BE2C (cell line): ENCODE results near the gene SDHC.

Experiments used
- DNase-seq: peaks from one replicate; pipeline ENCODE4 v3.0.0-alpha.2; 2020
- H3K27me3 ChIP-seq: fragments of 250-450 bp; sonication (Bioruptor Pico); 2 replicates; pipeline ENCODE4 v1.5.1; 2020; ENCODE audit warnings: mild to moderate bottlenecking
- H3K36me3 ChIP-seq: fragments of 250-450 bp; sonication (Bioruptor Pico); 2 replicates; pipeline ENCODE4 v1.5.1; 2020; ENCODE audit warnings: mild to moderate bottlenecking
- H3K4me1 ChIP-seq: fragments of 250-450 bp; sonication (Bioruptor Pico); 2 replicates; pipeline ENCODE4 v1.5.1; 2020
- H3K4me3 ChIP-seq: 2 replicates; pipeline ENCODE4 v1.5.1; 2011; ENCODE audit warnings: low read depth, low read length
- H3K9me3 ChIP-seq: fragments of 250-450 bp; sonication (Bioruptor Pico); 2 replicates; pipeline ENCODE4 v1.5.1; 2020
- TF ChIP-seq, protein P1 (sequence below): IDR thresholded peaks from 2 replicates; pipeline ENCODE4 v1.5.1; 2012; ENCODE audit warnings: mild to moderate bottlenecking, low read depth, low read length

Gene SDHC

GRCh38 chr1:161367684-161368400 lies 53.7 kb downstream of the SDHC start, which contains the start of gene CFAP126:
TSS of gene CFAP126 (minus strand) at chr1:161367876. CDS start at chr1:161367868, 8 bp downstream.
- peaks cover 8% of the 10 kb centered on the region for H3K4me1 ChIP-seq
- H3K36me3 ChIP-seq, result peaks cover 5% of the 10 kb centered on the region
- no peaks in the 10 kb centered on the region for H3K27me3 ChIP-seq
- TF ChIP-seq, protein P1, sequence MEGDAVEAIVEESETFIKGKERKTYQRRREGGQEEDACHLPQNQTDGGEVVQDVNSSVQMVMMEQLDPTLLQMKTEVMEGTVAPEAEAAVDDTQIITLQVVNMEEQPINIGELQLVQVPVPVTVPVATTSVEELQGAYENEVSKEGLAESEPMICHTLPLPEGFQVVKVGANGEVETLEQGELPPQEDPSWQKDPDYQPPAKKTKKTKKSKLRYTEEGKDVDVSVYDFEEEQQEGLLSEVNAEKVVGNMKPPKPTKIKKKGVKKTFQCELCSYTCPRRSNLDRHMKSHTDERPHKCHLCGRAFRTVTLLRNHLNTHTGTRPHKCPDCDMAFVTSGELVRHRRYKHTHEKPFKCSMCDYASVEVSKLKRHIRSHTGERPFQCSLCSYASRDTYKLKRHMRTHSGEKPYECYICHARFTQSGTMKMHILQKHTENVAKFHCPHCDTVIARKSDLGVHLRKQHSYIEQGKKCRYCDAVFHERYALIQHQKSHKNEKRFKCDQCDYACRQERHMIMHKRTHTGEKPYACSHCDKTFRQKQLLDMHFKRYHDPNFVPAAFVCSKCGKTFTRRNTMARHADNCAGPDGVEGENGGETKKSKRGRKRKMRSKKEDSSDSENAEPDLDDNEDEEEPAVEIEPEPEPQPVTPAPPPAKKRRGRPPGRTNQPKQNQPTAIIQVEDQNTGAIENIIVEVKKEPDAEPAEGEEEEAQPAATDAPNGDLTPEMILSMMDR, result peak; percentile 36
- DNase-seq, result peak; percentile 74
- H3K4me3 ChIP-seq, result no peak within 1 kb of the TSS
- H3K9me3 ChIP-seq, result no peaks in the 10 kb centered on the region

DNA sequence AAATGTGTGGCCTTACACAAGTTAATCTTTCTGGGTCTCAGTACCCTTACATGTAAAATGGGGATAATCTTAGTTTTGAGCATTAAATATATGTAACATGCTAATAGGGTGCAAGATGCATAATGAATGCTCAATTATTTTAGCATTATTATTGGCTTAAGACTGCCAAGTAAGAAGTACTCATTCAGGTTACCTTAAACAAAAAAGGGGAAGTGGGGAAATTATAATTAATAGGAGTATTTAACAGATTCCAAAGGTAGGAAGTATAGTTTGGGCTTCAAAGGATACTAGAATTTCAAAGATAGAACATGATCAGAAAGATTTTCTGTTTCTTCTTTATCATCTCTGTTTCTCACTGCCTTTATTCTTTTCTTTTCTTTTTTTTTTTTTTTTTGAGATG lies 59.3 kb downstream of the SDHC start:
- TF ChIP-seq, protein P1, result no peak
- Histone ChIP-seq H3K36me3 (no peaks in the 10 kb centered on the region), H3K9me3 (no peaks in the 10 kb centered on the region), H3K27me3 (no peaks in the 10 kb centered on the region), H3K4me1 (no peaks in the 10 kb centered on the region), H3K4me3 (no peak overlapping the region)
- DNase-seq, result no peak

DNA sequence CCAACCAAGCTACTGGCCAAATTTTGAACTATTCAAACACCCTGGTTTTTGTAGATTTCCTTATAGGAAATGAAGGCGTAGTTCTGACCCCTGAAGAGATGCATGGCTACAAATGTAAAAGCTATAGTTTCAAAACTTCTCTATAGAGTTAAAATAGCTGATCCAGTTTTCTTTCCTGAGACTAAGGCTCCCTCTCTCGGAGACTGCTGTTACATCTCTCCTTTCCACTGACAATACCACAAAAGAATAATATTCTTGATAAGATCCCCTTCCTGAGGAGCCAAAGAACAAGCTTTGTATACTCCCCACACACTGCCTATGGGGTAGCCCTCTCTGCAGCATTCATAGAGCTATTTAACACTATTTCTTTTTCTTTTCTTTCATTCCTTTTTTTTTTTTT lies 60.2 kb downstream of the SDHC start:
- Histone ChIP-seq H3K9me3 (no peaks in the 10 kb centered on the region), H3K36me3 (no peaks in the 10 kb centered on the region), H3K4me1 (no peaks in the 10 kb centered on the region), H3K27me3 (no peaks in the 10 kb centered on the region), H3K4me3 (no peak overlapping the region)
- no peak for DNase-seq
- TF ChIP-seq, protein P1, result peak; percentile 66

DNA sequence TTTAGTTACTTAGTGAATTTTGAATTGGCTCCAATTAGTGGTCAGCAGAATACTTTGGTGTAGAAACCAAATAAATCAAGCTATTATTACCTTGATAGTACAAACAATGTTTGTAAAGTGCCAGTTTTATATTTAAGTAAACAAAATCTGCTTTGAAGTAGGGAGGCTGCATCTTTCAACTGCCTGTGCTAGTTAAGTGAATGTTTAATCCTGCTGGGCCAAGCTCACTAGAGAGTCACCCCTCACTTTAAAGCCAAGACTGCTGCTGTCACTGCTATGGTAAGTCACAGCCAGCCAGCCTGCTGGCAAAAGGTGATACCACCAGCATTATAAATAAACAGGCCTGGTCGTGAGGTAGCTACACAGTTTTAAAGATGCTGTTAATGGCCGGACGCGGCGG lies 63.8 kb downstream of the SDHC start:
- H3K9me3 ChIP-seq, result no peaks in the 10 kb centered on the region
- H3K4me1 ChIP-seq, result no peaks in the 10 kb centered on the region
- DNase-seq, result no peak
- H3K36me3 ChIP-seq, result no peaks in the 10 kb centered on the region
- no peak overlapping the region for H3K4me3 ChIP-seq
- no peaks in the 10 kb centered on the region for H3K27me3 ChIP-seq
- TF ChIP-seq, protein P1, result no peak

- DNase-seq, result no peak
- TF ChIP-seq, protein P1, result no peak
- H3K36me3 ChIP-seq, result no peaks in the 10 kb centered on the region
- H3K4me3 ChIP-seq, result no peak overlapping the region
- no peaks in the 10 kb centered on the region for H3K4me1 ChIP-seq
- no peaks in the 10 kb centered on the region for H3K9me3 ChIP-seq
- no peaks in the 10 kb centered on the region for H3K27me3 ChIP-seq
Observed at GRCh38 chr1:161379071-161379470, 64.9 kb downstream of the SDHC start.

- Histone ChIP-seq H3K9me3 (no peaks in the 10 kb centered on the region), H3K36me3 (no peaks in the 10 kb centered on the region), H3K27me3 (no peaks in the 10 kb centered on the region), H3K4me1 (no peaks in the 10 kb centered on the region), H3K4me3 (no peak overlapping the region)
- no peak for DNase-seq
- TF ChIP-seq, protein P1, result no peak
Observed at GRCh38 chr1:161381707-161382106, 67.5 kb downstream of the SDHC start.
